Neuronal stem cell (in vitro differentiated cells): ENCODE data around the gene CYB5R3.

Experiments used
- DNase-seq: peaks from one replicate; pipeline ENCODE4 v3.0.0-alpha.2; 2013; ENCODE audit warnings: low spot score
- H2AFZ ChIP-seq: one replicate; pipeline ENCODE4 v1.6.1; 2013; ENCODE audit warnings: mild to moderate bottlenecking, low read length, inconsistent platforms
- H2AK5ac ChIP-seq: 2 replicates; pipeline ENCODE4 v1.6.1; 2013; ENCODE audit warnings: low read depth, mild to moderate bottlenecking, inconsistent platforms, low read length, moderate library complexity, mixed read lengths
- H2BK120ac ChIP-seq: 2 replicates; pipeline ENCODE4 v1.6.1; 2013; ENCODE audit warnings: low read depth, mild to moderate bottlenecking, inconsistent platforms, low read length, moderate library complexity, mixed read lengths
- H2BK12ac ChIP-seq: one replicate; pipeline ENCODE4 v1.6.1; 2013; ENCODE audit warnings: low read length, inconsistent platforms
- H2BK15ac ChIP-seq: 2 replicates; pipeline ENCODE4 v1.6.1; 2013; ENCODE audit warnings: mild to moderate bottlenecking, low read length, inconsistent platforms, mixed read lengths
- H2BK5ac ChIP-seq: one replicate; pipeline ENCODE4 v1.6.1; 2013; ENCODE audit warnings: inconsistent platforms, mild to moderate bottlenecking, low read length, moderate library complexity
- H3K14ac ChIP-seq: one replicate; pipeline ENCODE4 v1.6.1; 2013; ENCODE audit warnings: low read length, inconsistent platforms
- H3K18ac ChIP-seq: 2 replicates; pipeline ENCODE4 v1.6.1; 2013; ENCODE audit warnings: low read length, inconsistent platforms
- H3K23ac ChIP-seq: 2 replicates; pipeline ENCODE4 v1.6.1; 2013; ENCODE audit warnings: low read depth, mild to moderate bottlenecking, mixed read lengths, low read length, inconsistent platforms; ENCODE audit not compliant: poor library complexity
- H3K27ac ChIP-seq: replicated peaks from 3 replicates; pipeline ENCODE4 v1.5.1; 2013; ENCODE audit warnings: low read length, inconsistent platforms
- H3K27me3 ChIP-seq, 3 experiments: 2 replicates each; pipeline ENCODE4 v1.6.1; 2013; ENCODE audit warnings: low read length in 3 of 3, mild to moderate bottlenecking in 2 of 3, inconsistent platforms in 1 of 3, low read depth in 1 of 3, mixed read lengths in 1 of 3, moderate library complexity in 1 of 3; ENCODE audit not compliant: control insufficient read depth in 3 of 3, insufficient read depth in 3 of 3
- H3K36me3 ChIP-seq, 2 donors: replicated peaks in 1 of 2; 2 replicates each; pipeline ENCODE4 v1.6.1; 2013; ENCODE audit warnings: low read length in 2 of 2; ENCODE audit not compliant: control insufficient read depth in 2 of 2, insufficient read depth in 2 of 2
- H3K4ac ChIP-seq: 2 replicates; pipeline ENCODE4 v1.6.1; 2013; ENCODE audit warnings: inconsistent platforms, mild to moderate bottlenecking, low read length, moderate library complexity
- H3K4me1 ChIP-seq, 2 donors: 1 replicate in 1 of 2; 2 replicates in 1 of 2; pipeline ENCODE4 v1.6.1; 2013; ENCODE audit warnings: low read length in 2 of 2, low read depth in 1 of 2; ENCODE audit not compliant: control insufficient read depth in 2 of 2, insufficient read depth in 1 of 2
- H3K4me2 ChIP-seq: one replicate; pipeline ENCODE4 v1.6.1; 2013; ENCODE audit warnings: mild to moderate bottlenecking, low read length, inconsistent platforms; ENCODE audit not compliant: insufficient read depth, poor library complexity, severe bottlenecking
- H3K4me3 ChIP-seq, 2 donors: 2 replicates each; pipeline ENCODE4 v1.5.1; 2013; ENCODE audit warnings: low read length in 2 of 2, mild to moderate bottlenecking in 2 of 2, inconsistent platforms in 1 of 2, moderate library complexity in 1 of 2
- H3K79me1 ChIP-seq: one replicate; pipeline ENCODE4 v1.6.1; 2013; ENCODE audit warnings: low read depth, mild to moderate bottlenecking, inconsistent platforms, low read length, moderate library complexity
- H3K9ac ChIP-seq: one replicate; pipeline ENCODE4 v1.6.1; 2013; ENCODE audit warnings: mild to moderate bottlenecking, low read depth, low read length, inconsistent platforms; ENCODE audit not compliant: poor library complexity
- H3K9me3 ChIP-seq, 2 donors: replicated peaks in 1 of 2; 2 replicates each; pipeline versions ENCODE3 to v1.6.1; 2013; ENCODE audit warnings: low read length in 2 of 2, mild to moderate bottlenecking in 2 of 2, inconsistent platforms in 1 of 2, low read depth in 1 of 2, mixed read lengths in 1 of 2, moderate library complexity in 1 of 2; ENCODE audit not compliant: control insufficient read depth in 2 of 2, insufficient read depth in 1 of 2
- H4K8ac ChIP-seq: one replicate; pipeline ENCODE4 v1.6.1; 2013; ENCODE audit warnings: low read depth, mild to moderate bottlenecking, inconsistent platforms, low read length, moderate library complexity
- H4K91ac ChIP-seq: one replicate; pipeline ENCODE4 v1.6.1; 2013; ENCODE audit warnings: low read length, low read depth, mild to moderate bottlenecking, inconsistent platforms; ENCODE audit not compliant: poor library complexity
- WGBS, 2 donors: extraction: QIAGEN DNeasy Blood & Tissue Kit; methylation state at CpG; one replicate each; pipeline ENCODE4 v1.1.7; 2013; ENCODE audit warnings: missing lambda C conversion rate in 2 of 2, mixed read lengths in 1 of 2; ENCODE audit not compliant: insufficient read length in 2 of 2, insufficient replicate concordance in 1 of 2; ENCODE audit errors: extremely low coverage in 2 of 2; 5-methylcytosine and 5-hydroxymethylcytosine counted together

The CYB5R3 gene

GRCh38 chr22:42648017-42648367 lies 1.2 kb downstream of the CYB5R3 start:
- peak overlapping the region; percentile 96 for H3K23ac ChIP-seq
- H2BK12ac ChIP-seq = no peak overlapping the region
- H3K27ac ChIP-seq = no peak overlapping the region
- peak overlapping the region; percentile 100 for H3K9ac ChIP-seq
- H4K8ac ChIP-seq = no peak overlapping the region
- peak overlapping the region; percentile 100 for H3K4me3 ChIP-seq
- peaks cover 10 to 16% of the 10 kb centered on the region in 2 donors for H3K4me1 ChIP-seq
- H4K91ac ChIP-seq = no peak overlapping the region
- H2AK5ac ChIP-seq = peak overlapping the region; percentile 70
- H3K4ac ChIP-seq = no peak overlapping the region
- H2BK15ac ChIP-seq = no peak overlapping the region
- no peaks in the 10 kb centered on the region for H3K9me3 ChIP-seq
- no peaks in the 10 kb centered on the region for H3K27me3 ChIP-seq
- peaks cover 2 to 5% of the 10 kb centered on the region in 2 donors for H3K36me3 ChIP-seq
- DNase-seq = no peak
- WGBS, 2 donors = no CpG with 5 or more reads among the region's 4 CpGs
- H2BK5ac ChIP-seq = peak overlapping the region; percentile 24
- peak overlapping the region; percentile 90 for H3K14ac ChIP-seq
- H3K4me2 ChIP-seq = peak overlapping the region; percentile 89
- H2AFZ ChIP-seq = no peak overlapping the region
- H3K79me1 ChIP-seq = peaks cover 28% of the 10 kb centered on the region
- H3K18ac ChIP-seq = no peak overlapping the region
- H2BK120ac ChIP-seq = no peak overlapping the region

GRCh38 chr22:42646569-42647525 lies 2.3 kb downstream of the CYB5R3 start:
- Histone ChIP-seq H3K14ac (no peak overlapping the region), H3K27ac (no peak overlapping the region), H2AFZ (no peak overlapping the region), H4K91ac (no peak overlapping the region), H3K18ac (no peak overlapping the region), H3K27me3 (no peaks in the 10 kb centered on the region), H2BK120ac (no peak overlapping the region), H3K79me1 (peaks cover 28% of the 10 kb centered on the region), H3K9ac (no peak overlapping the region), H3K4ac (no peak overlapping the region), H3K36me3 (peaks cover 2 to 5% of the 10 kb centered on the region in 2 donors), H4K8ac (no peak overlapping the region), H2BK12ac (no peak overlapping the region), H3K23ac (peak overlapping the region; percentile 12), H2BK15ac (no peak overlapping the region), H3K4me2 (no peak overlapping the region), H3K4me1 (peaks cover 10 to 16% of the 10 kb centered on the region in 2 donors), H2BK5ac (peak overlapping the region; percentile 24), H3K9me3 (no peaks in the 10 kb centered on the region), H3K4me3 (no peak overlapping the region), H2AK5ac (no peak overlapping the region)
- no peak for DNase-seq
- no CpG with 5 or more reads among the region's 16 CpGs for WGBS, 2 donors

DNA sequence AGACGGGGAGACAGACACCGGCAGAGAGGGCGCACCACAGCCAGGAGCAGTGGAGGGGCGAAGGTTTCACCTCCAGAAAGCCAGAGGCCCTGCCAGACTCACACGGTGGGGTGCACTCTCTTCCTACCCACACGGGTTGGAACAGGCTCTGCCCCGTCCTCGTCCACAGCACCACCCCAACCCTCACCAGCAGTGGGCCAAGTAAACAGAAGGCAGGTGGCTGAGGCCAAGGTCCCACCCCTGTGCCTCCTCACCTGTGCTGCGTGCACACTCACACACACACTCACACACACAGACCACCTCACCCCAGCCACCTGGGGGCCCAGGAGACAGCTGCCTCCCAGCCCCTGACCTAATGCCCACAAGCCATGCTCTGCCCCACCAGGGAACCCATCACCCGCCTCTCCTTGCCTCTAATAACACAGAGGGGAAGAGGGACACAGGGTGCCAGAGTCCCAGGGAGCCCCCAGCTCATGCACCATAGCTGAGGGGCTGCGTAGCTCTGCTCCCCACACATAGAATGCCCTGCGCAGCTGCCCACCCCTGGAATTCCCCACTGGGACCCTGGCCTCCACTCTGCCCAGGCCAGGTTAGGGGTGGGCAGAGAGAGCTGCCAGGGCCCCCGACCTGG lies 3.1 kb downstream of the CYB5R3 start:
- Histone ChIP-seq H3K9ac (peak overlapping the region; percentile 44), H3K23ac (peak overlapping the region; percentile 55), H3K27me3 (no peaks in the 10 kb centered on the region), H3K36me3 (peaks cover 2 to 5% of the 10 kb centered on the region in 2 donors), H3K9me3 (no peaks in the 10 kb centered on the region), H4K91ac (no peak overlapping the region), H3K4me1 (peaks cover 10 to 16% of the 10 kb centered on the region in 2 donors), H3K79me1 (peaks cover 28% of the 10 kb centered on the region), H3K14ac (no peak overlapping the region), H2BK15ac (no peak overlapping the region), H2BK120ac (no peak overlapping the region), H2BK12ac (no peak overlapping the region), H2AFZ (no peak overlapping the region), H3K18ac (no peak overlapping the region), H3K4me3 (no peak overlapping the region), H2BK5ac (peak overlapping the region; percentile 24), H2AK5ac (no peak overlapping the region), H3K27ac (no peak overlapping the region), H3K4ac (no peak overlapping the region), H4K8ac (no peak overlapping the region), H3K4me2 (no peak overlapping the region)
- WGBS, 2 donors = no CpG with 5 or more reads among the region's 13 CpGs
- DNase-seq = no peak

GRCh38 chr22:42645341-42645937 lies 3.8 kb downstream of the CYB5R3 start:
- Histone ChIP-seq H3K18ac (no peak overlapping the region), H2BK15ac (no peak overlapping the region), H3K23ac (no peak overlapping the region), H4K91ac (no peak overlapping the region), H2AK5ac (no peak overlapping the region), H3K79me1 (peaks cover 28% of the 10 kb centered on the region), H3K4me2 (no peak overlapping the region), H2AFZ (no peak overlapping the region), H3K9me3 (no peaks in the 10 kb centered on the region), H3K9ac (no peak overlapping the region), H3K4me3 (no peak overlapping the region), H3K4me1 (peaks cover 10 to 16% of the 10 kb centered on the region in 2 donors), H2BK12ac (no peak overlapping the region), H2BK5ac (no peak overlapping the region), H3K27me3 (no peaks in the 10 kb centered on the region), H3K36me3 (peaks cover 2 to 5% of the 10 kb centered on the region in 2 donors), H4K8ac (no peak overlapping the region), H3K14ac (no peak overlapping the region), H2BK120ac (no peak overlapping the region), H3K4ac (no peak overlapping the region), H3K27ac (no peak overlapping the region)
- no CpG with 5 or more reads among the region's 19 CpGs for WGBS, 2 donors
- DNase-seq = no peak
